HepG2 (cell line): ENCODE measurements around the gene GFAP. TPM values are rescaled to one million over a fixed set of nuclear protein-coding genes. Genes with fewer than 3 reads are reported as not detected.

Source experiments
- ATAC-seq: fragments of 200-7000 bp; cut with Tn5 transposase; 3 replicates; pipeline ENCODE4 v1.9.1; 2020; ENCODE audit warnings: mild to moderate bottlenecking, moderate library complexity
- BruUV-seq: library from RNA; stranded (reverse); fragments of 400-500 nt; replicated peaks from 2 replicates; lab custom pipeline; 2021; lab: Mats Ljungman, UMichigan
- CTCF ChIA-PET: fragments of 300-600 bp; formaldehyde crosslinking; extraction: SDS; loops from one replicate; lab custom pipeline; 2021; ENCODE audit warnings: low total read pairs, inconsistent platforms, low intra/inter-chr PET ratio; lab: Yijun Ruan, JAX
- POLR2A ChIA-PET: fragments of 350-600 bp; sonication (Branson Sonifier 250); formaldehyde crosslinking; loops from one replicate; lab custom pipeline; 2020; ENCODE audit warnings: antibody characterized with exemption, inconsistent platforms; lab: Yijun Ruan, JAX
- DNase-seq: peaks from one replicate; pipeline ENCODE4 v3.0.0-alpha.2; 2015; ENCODE audit warnings: low spot score
- FAIRE-seq: peaks from 3 replicates; lab custom pipeline; 2011; peaks lifted over from hg19 to GRCh38; lab: Jason Lieb, UNC
- H2AFZ ChIP-seq: one replicate; pipeline ENCODE4 v1.6.1; 2011; ENCODE audit warnings: low read length, inconsistent platforms
- H3K27ac ChIP-seq: fragments of 300-600 bp; 3 replicates; pipeline ENCODE4 v1.8.0; 2011; ENCODE audit warnings: mixed run types, mild to moderate bottlenecking, mixed read lengths, low read length, inconsistent platforms; ENCODE audit not compliant: insufficient read depth; ENCODE audit errors: extremely low read length
- H3K27me3 ChIP-seq, 2 experiments: fragments of 200-600 bp in 1 of 2; 2 replicates in 1 of 2; 3 replicates in 1 of 2; pipeline versions ENCODE4 v1.6.0 to v1.8.0; 2011; ENCODE audit warnings: low read length in 2 of 2, mild to moderate bottlenecking in 2 of 2, moderate library complexity in 2 of 2, inconsistent platforms in 1 of 2; ENCODE audit not compliant: insufficient read depth in 2 of 2, control insufficient read depth in 1 of 2
- H3K36me3 ChIP-seq, 2 experiments: fragments of 200-600 bp in 1 of 2; replicated peaks in 1 of 2; 2 replicates in 1 of 2; 3 replicates in 1 of 2; pipeline versions ENCODE4 v1.5.1 to v1.8.0; 2011; ENCODE audit warnings: low read length in 2 of 2, inconsistent platforms in 1 of 2; ENCODE audit not compliant: insufficient read depth in 2 of 2, control insufficient read depth in 1 of 2
- H3K4me1 ChIP-seq: 2 replicates; pipeline ENCODE4 v1.5.1; 2012; ENCODE audit warnings: low read length, inconsistent platforms; ENCODE audit not compliant: insufficient read depth
- H3K4me2 ChIP-seq: 2 replicates; pipeline ENCODE4 v1.6.0; 2011; ENCODE audit warnings: low read depth, low read length, inconsistent platforms
- H3K4me3 ChIP-seq, 3 experiments: fragments of 200-600 bp in 1 of 3; sonication (generic), shearing (Covaris generic) in 1 of 3; replicated peaks in 1 of 3; 2 replicates each; pipeline ENCODE4 v1.5.1; 2011 to 2016; ENCODE audit warnings: low read length in 3 of 3, inconsistent platforms in 2 of 3, low read depth in 2 of 3, mild to moderate bottlenecking in 2 of 3, control low read depth in 1 of 3, mixed read lengths in 1 of 3; ENCODE audit not compliant: insufficient read depth in 1 of 3
- H3K79me2 ChIP-seq: one replicate; pipeline ENCODE4 v1.6.1; 2011; ENCODE audit warnings: low read length, inconsistent platforms; ENCODE audit not compliant: insufficient read depth
- H3K9ac ChIP-seq: 2 replicates; pipeline ENCODE4 v1.6.0; 2011; ENCODE audit warnings: mild to moderate bottlenecking, low read depth, low read length, inconsistent platforms; ENCODE audit not compliant: insufficient read depth
- H3K9me3 ChIP-seq: 2 replicates; pipeline ENCODE4 v1.5.1; 2012; ENCODE audit warnings: mild to moderate bottlenecking, low read length
- H4K20me1 ChIP-seq: 2 replicates; pipeline ENCODE4 v1.6.0; 2011; ENCODE audit warnings: inconsistent platforms, mild to moderate bottlenecking, low read length, moderate library complexity; ENCODE audit not compliant: insufficient read depth
- BRCA1 ChIP-seq: sonication (generic); formaldehyde crosslinking; IDR thresholded peaks from 2 replicates; pipeline ENCODE4 v1.4.0; 2020; ENCODE audit warnings: missing genetic modification reagents
- ERF ChIP-seq: IDR thresholded peaks from 2 replicates; pipeline ENCODE4 v1.6.1; 2018; ENCODE audit warnings: missing biosample characterization, missing genetic modification reagents
- KDM2A ChIP-seq: sonication (generic); formaldehyde crosslinking; IDR thresholded peaks from 2 replicates; pipeline ENCODE4 v1.4.0; 2020; ENCODE audit warnings: low read depth, missing genetic modification reagents, borderline replicate concordance
- MEF2D ChIP-seq: sonication (generic); formaldehyde crosslinking; IDR thresholded peaks from 2 replicates; pipeline ENCODE4 v1.5.1; 2020; ENCODE audit warnings: mild to moderate bottlenecking, missing genetic modification reagents
- ONECUT2 ChIP-seq: sonication (generic); formaldehyde crosslinking; IDR thresholded peaks from 2 replicates; pipeline ENCODE4 v1.4.0; 2020; ENCODE audit warnings: missing genetic modification reagents
- POLR2AphosphoS2 ChIP-seq: IDR thresholded peaks from 2 replicates; pipeline ENCODE4 v1.6.1; 2011; ENCODE audit warnings: low read depth, low read length, improper control_type of control experiment
- RBM22 ChIP-seq: fragments of 200-400 bp; formaldehyde crosslinking; optimal IDR thresholded peaks from 2 replicates; pipeline ENCODE3; 2017; ENCODE audit warnings: mild to moderate bottlenecking, low read length, moderate library complexity
- RNF2 ChIP-seq: fragments of 450-650 bp; conservative IDR thresholded peaks from 2 replicates; pipeline ENCODE4 v1.6.1; 2016; ENCODE audit warnings: low read depth
- ZBTB26 ChIP-seq: IDR thresholded peaks from 2 replicates; pipeline ENCODE4 v1.6.1; 2016; ENCODE audit warnings: missing compliant biosample characterization, missing genetic modification reagents, borderline replicate concordance
- ZMAT3 ChIP-seq: sonication (generic); formaldehyde crosslinking; conservative IDR thresholded peaks from 2 replicates; pipeline ENCODE4 v1.7.0; 2021; ENCODE audit warnings: missing genetic modification reagents
- ZNF20 ChIP-seq: sonication (generic); formaldehyde crosslinking; IDR thresholded peaks from 2 replicates; pipeline ENCODE4 v1.4.0; 2020; ENCODE audit warnings: mild to moderate bottlenecking, moderate library complexity, missing genetic modification reagents
- ZNF431 ChIP-seq: sonication (generic); formaldehyde crosslinking; IDR thresholded peaks from 2 replicates; pipeline ENCODE4 v1.9.0; 2022; ENCODE audit warnings: missing genetic modification reagents, low read depth, mild to moderate bottlenecking, borderline replicate concordance
- ZNF672 ChIP-seq: sonication (generic); formaldehyde crosslinking; IDR thresholded peaks from 2 replicates; pipeline ENCODE4 v1.8.1; 2022; ENCODE audit warnings: missing genetic modification reagents
- WGBS: methylation state at CpG from one replicate; pipeline ENCODE4 v1.1.6; 2017; ENCODE audit warnings: low lambda C conversion rate; 5-methylcytosine and 5-hydroxymethylcytosine counted together
- in situ Hi-C: cut with HindIII; loops from 2 replicates; pipeline ENCODE4 v1.10.0; 2017; ENCODE audit warnings: low pct_unique_long_range_greater_than_20kb; ENCODE audit not compliant: extremely low pct_ligation_motif_present
- intact Hi-C: fragments of 100-400 bp; cut with micrococcal nuclease; formaldehyde crosslinking; loops from one replicate; pipeline ENCODE4 v1.10.0; 2022; ENCODE audit not compliant: unreplicated experiment
- polyA plus RNA-seq, 8 experiments: library from polyadenylated mRNA; depleted of rRNA in 3 of 8; stranded (reverse) in 7 of 8; unstranded in 1 of 8; fragments of >200 nt; fragmentation: Illumina TruSeq in 4 of 8; extraction: Trizol in 4 of 8; gene quantifications; 2 replicates each; pipeline versions ENCODE4 v1.2.1 to v1.2.3, GENCODE V29; 2011 to 2016; ENCODE audit warnings: low read depth in 4 of 8, missing spikeins in 1 of 8, mixed read lengths in 1 of 8; ENCODE audit not compliant: insufficient read depth in 1 of 8
- total RNA-seq, 5 experiments: library from RNA; depleted of rRNA; stranded (reverse); fragments of >200 nt; fragmentation: Illumina TruSeq; extraction: Trizol; gene quantifications; 2 replicates each; pipeline ENCODE4 v1.2.3, GENCODE V29; 2016; ENCODE audit warnings: low read depth in 1 of 5
- TF ChIP-seq, protein P1 (sequence below): IDR thresholded peaks from 2 replicates; pipeline ENCODE4 v1.6.1; 2016
- TF ChIP-seq, protein P2 (sequence below): sonication (generic); formaldehyde crosslinking; IDR thresholded peaks from 2 replicates; pipeline ENCODE4 v1.4.0; 2020; ENCODE audit warnings: mild to moderate bottlenecking, missing genetic modification reagents
- TF ChIP-seq, protein P3 (sequence below): sonication (generic); formaldehyde crosslinking; conservative IDR thresholded peaks from 2 replicates; pipeline ENCODE4 v1.5.0; 2020; ENCODE audit warnings: missing genetic modification reagents

The GFAP gene
- total and polyA plus RNA-seq, 2 of the 13 experiments (the other 11 are each of a cell fraction or from before 2014, with no cell fraction given): 0.11 to 0.29 TPM

DNA sequence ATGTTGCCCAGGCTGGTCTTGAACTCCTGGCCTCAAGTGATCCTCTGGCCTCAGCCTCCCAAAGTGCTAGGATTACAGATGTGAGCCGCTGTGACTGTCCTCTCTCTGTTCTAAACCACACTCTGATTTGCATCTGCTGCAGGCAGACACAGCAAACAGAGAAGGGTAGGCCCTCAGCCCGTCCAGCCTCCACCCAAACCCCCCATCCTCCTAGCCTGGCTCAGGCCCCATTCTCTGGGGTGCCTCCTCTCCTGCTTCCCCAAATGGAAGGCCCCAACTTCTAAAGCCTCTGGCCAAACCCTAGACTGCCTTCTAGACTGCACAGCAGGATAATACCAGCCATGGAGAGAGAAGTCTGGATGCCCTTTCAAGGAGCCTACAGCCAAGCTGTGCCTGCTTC lies 4.1 kb upstream of the GFAP start:
- POLR2A ChIA-PET: interaction anchor here (0.7 to 2.2 kb wide), 4 partner anchors 72 to 142 kb away, joined by 3 to 11 read pairs (median 4); partner anchors contain the start of gene NMT1
- intact Hi-C loops: no loop called here
- ATAC-seq: no peak

More for the DNA sequence above, 4.1 kb upstream of the GFAP start:
- no peaks in the 10 kb centered on the region for H3K9me3 ChIP-seq
- CTCF ChIA-PET: interaction anchor here (1.1 to 2.8 kb wide), 4 partner anchors 98 to 216 kb away, joined by 3 to 24 read pairs (median 12); partner anchors contain the start of gene ACBD4
- DNase-seq: no peak
- no peak for FAIRE-seq
- no peak overlapping the region for H3K4me3 ChIP-seq
- BruUV-seq: no TSS peak
- peaks cover 9 to 30% of the 10 kb centered on the region in 2 experiments; a peak in 4 of 5 replicates for H3K27me3 ChIP-seq
- H3K4me2 ChIP-seq: no peak overlapping the region
- H4K20me1 ChIP-seq: no peaks in the 10 kb centered on the region
- H3K36me3 ChIP-seq: no peaks in the 10 kb centered on the region
- TF ChIP-seq ONECUT2 (CRISPR knock-in tag): no peak
- no peak for TF ChIP-seq POLR2AphosphoS2
- no peak for TF ChIP-seq ERF (CRISPR knock-in tag)
- TF ChIP-seq BRCA1 (CRISPR knock-in tag): no peak
- TF ChIP-seq ZNF20 (CRISPR knock-in tag): no peak
- TF ChIP-seq ZNF672 (CRISPR knock-in tag): no peak
- no peak for TF ChIP-seq MEF2D (CRISPR knock-in tag)
- TF ChIP-seq, protein P1, sequence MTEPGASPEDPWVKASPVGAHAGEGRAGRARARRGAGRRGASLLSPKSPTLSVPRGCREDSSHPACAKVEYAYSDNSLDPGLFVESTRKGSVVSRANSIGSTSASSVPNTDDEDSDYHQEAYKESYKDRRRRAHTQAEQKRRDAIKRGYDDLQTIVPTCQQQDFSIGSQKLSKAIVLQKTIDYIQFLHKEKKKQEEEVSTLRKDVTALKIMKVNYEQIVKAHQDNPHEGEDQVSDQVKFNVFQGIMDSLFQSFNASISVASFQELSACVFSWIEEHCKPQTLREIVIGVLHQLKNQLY (CRISPR knock-in tag): no peak
- TF ChIP-seq RNF2: no peak
- TF ChIP-seq, protein P2, sequence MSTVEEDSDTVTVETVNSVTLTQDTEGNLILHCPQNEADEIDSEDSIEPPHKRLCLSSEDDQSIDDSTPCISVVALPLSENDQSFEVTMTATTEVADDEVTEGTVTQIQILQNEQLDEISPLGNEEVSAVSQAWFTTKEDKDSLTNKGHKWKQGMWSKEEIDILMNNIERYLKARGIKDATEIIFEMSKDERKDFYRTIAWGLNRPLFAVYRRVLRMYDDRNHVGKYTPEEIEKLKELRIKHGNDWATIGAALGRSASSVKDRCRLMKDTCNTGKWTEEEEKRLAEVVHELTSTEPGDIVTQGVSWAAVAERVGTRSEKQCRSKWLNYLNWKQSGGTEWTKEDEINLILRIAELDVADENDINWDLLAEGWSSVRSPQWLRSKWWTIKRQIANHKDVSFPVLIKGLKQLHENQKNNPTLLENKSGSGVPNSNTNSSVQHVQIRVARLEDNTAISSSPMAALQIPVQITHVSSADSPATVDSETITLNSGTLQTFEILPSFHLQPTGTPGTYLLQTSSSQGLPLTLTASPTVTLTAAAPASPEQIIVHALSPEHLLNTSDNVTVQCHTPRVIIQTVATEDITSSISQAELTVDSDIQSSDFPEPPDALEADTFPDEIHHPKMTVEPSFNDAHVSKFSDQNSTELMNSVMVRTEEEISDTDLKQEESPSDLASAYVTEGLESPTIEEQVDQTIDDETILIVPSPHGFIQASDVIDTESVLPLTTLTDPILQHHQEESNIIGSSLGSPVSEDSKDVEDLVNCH (CRISPR knock-in tag): no peak
- TF ChIP-seq ZNF431: no peak
- TF ChIP-seq KDM2A (CRISPR knock-in tag): no peak
- TF ChIP-seq, protein P3, sequence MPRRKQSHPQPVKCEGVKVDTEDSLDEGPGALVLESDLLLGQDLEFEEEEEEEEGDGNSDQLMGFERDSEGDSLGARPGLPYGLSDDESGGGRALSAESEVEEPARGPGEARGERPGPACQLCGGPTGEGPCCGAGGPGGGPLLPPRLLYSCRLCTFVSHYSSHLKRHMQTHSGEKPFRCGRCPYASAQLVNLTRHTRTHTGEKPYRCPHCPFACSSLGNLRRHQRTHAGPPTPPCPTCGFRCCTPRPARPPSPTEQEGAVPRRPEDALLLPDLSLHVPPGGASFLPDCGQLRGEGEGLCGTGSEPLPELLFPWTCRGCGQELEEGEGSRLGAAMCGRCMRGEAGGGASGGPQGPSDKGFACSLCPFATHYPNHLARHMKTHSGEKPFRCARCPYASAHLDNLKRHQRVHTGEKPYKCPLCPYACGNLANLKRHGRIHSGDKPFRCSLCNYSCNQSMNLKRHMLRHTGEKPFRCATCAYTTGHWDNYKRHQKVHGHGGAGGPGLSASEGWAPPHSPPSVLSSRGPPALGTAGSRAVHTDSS: no peak
- TF ChIP-seq ZBTB26 (CRISPR knock-in tag): no peak
- TF ChIP-seq ZMAT3 (CRISPR knock-in tag): no peak
- TF ChIP-seq RBM22: no peak
- H3K27ac ChIP-seq: no peak overlapping the region
- peaks cover 34% of the 10 kb centered on the region for H3K4me1 ChIP-seq
- H3K9ac ChIP-seq: no peak overlapping the region
- H3K79me2 ChIP-seq: no peaks in the 10 kb centered on the region
- H2AFZ ChIP-seq: no peak overlapping the region
- in situ Hi-C loops: no loop called here
- 39% methylated on average over 2 of the region's 2 CpGs for WGBS
